GM19238 (cell line): ENCODE data around the gene APLP1.
"Not testable (repeated sequence)": the region's sequence is repeated elsewhere in the genome, so short reads cannot be mapped to it uniquely, and the experiment has no call there.

Experiments
- DNase-seq: peaks from one replicate; pipeline ENCODE4 v3.0.0; 2011; ENCODE audit warnings: low spot score; ENCODE audit not compliant: insufficient read length

The APLP1 gene

GRCh38 chr19:35904311-35905068 is 36.1 kb downstream of the APLP1 start:
- no peak for DNase-seq

GRCh38 chr19:35905178-35905727 is 36.9 kb downstream of the APLP1 start:
- no peak for DNase-seq

GRCh38 chr19:35907377-35907745 is 39.0 kb downstream of the APLP1 start:
- no peak for DNase-seq

- no peak for DNase-seq
These were observed 39.7 kb downstream of the APLP1 start, which contains the start of gene TYROBP for GRCh38 chr19:35908010-35908441. TYROBP (minus strand) TSS chr19:35908295; CDS start chr19:35908228, 67 bp downstream.

GRCh38 chr19:35908973-35909683 is 40.8 kb downstream of the APLP1 start:
- DNase-seq: peak; percentile 70

GRCh38 chr19:35909684-35910035 is 41.3 kb downstream of the APLP1 start:
- DNase-seq: no peak

- DNase-seq: not testable (repeated sequence)
These were observed 42.0 kb downstream of the APLP1 start for GRCh38 chr19:35910355-35910754.

GRCh38 chr19:35911173-35911572 is 42.8 kb downstream of the APLP1 start:
- no peak for DNase-seq

- DNase-seq: no peak
These were observed 43.4 kb downstream of the APLP1 start for GRCh38 chr19:35911790-35912189.

- no peak for DNase-seq
These were observed 45.2 kb downstream of the APLP1 start for GRCh38 chr19:35913589-35913988.

- no peak for DNase-seq
These were observed 47.1 kb downstream of the APLP1 start for GRCh38 chr19:35915443-35915842.

- DNase-seq: no peak
These were observed 50.9 kb downstream of the APLP1 start for GRCh38 chr19:35919306-35919705.

- no peak for DNase-seq
These were observed 52.6 kb downstream of the APLP1 start for GRCh38 chr19:35921012-35921411.

- no peak for DNase-seq
These were observed 57.1 kb downstream of the APLP1 start for GRCh38 chr19:35925501-35925900.

- no peak for DNase-seq
These were observed 60.1 kb downstream of the APLP1 start for GRCh38 chr19:35928507-35928906.
